ENCODE results near the gene PRKCA. TPM values are rescaled to one million over a fixed set of nuclear protein-coding genes. Genes with fewer than 3 reads are reported as not detected.

The PRKCA gene
- total and polyA plus RNA-seq, 2 donors (not counting 3 experiments of a cell fraction or from before 2014, with no cell fraction given): 7.5 to 34.2 TPM

GRCh38 chr17:66574123-66574522, 271.7 kb downstream of the PRKCA start:
- ChIA-PET CTCF (no interaction called here), POLR2A (no interaction called here)
- Histone ChIP-seq H4K20me1 (replicated peaks; ENCODE audit: control insufficient read depth, extremely low read depth, insufficient read depth, low read length) (no peaks in the 10 kb centered on the region), H3K9ac (replicated peaks; ENCODE audit: extremely low read depth, insufficient read depth, low read length) (no peak overlapping the region), H2AFZ (ENCODE audit: low read depth, low read length) (no peak overlapping the region), H3K27me3 (ENCODE audit: control insufficient read depth in 2 of 2, insufficient read depth in 2 of 2, low read length in 2 of 2) (no peaks in the 10 kb centered on the region), H3K9me1 (replicated peaks; ENCODE audit: control insufficient read depth, extremely low read depth, insufficient read depth, low read length) (no peaks in the 10 kb centered on the region), H3K79me2 (ENCODE audit: control insufficient read depth, insufficient read depth, low read length) (no peaks in the 10 kb centered on the region), H3K9me3 (replicated peaks; ENCODE audit: control insufficient read depth, insufficient read depth, low read length) (no peaks in the 10 kb centered on the region), H3K4me3 (replicated peaks in 1 of 3; ENCODE audit: insufficient read depth in 1 of 3, low read depth in 1 of 3, low read length in 3 of 3) (no peak overlapping the region), H3K27ac (ENCODE audit: insufficient read depth, low read depth, low read length) (no peak overlapping the region), H3K4me2 (ENCODE audit: insufficient read depth, low read length) (no peak overlapping the region), H3K36me3 (ENCODE audit: control insufficient read depth in 2 of 2, extremely low read depth in 1 of 2, insufficient read depth in 2 of 2, low read length in 2 of 2) (no peaks in the 10 kb centered on the region), H3K4me1 (ENCODE audit: control insufficient read depth, extremely low read depth, insufficient read depth, low read length) (peaks cover 5% of the 10 kb centered on the region)
- no TSS peak for BruUV-seq (replicated peaks)
- dilution Hi-C loops (cut with MboI; ENCODE audit: extremely low pct_ligation_motif_present, low sequenced_read_pairs): no loop called here
- DNase-seq (ENCODE audit: low read depth, low spot score) (no peak), FAIRE-seq (no peak)
- TF ChIP-seq, protein P1, sequence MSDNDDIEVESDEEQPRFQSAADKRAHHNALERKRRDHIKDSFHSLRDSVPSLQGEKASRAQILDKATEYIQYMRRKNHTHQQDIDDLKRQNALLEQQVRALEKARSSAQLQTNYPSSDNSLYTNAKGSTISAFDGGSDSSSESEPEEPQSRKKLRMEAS (IDR thresholded peaks at IDR 0.05; ENCODE audit: insufficient read depth, insufficient read length): no peak
- intact Hi-C loops (cut with micrococcal nuclease): no loop called here

DNA sequence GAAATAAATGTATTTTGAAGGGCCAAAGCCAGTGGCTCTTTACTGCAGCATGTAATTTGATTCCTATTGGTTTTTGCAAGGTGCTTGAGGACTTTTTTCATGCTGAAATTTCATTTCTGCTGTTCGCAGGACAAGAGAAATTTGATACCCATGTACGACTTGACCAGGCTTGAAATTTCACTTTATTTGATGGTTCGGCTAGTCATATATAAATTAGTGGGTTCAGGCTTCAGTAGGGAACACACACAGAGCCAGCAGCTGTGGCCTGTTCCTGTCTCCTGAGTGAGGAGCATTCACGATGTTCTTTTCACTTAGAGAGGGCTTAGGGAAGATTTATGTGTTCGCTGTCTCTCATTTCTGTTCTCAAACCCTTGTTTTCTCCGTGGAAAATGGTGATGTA, 274.1 kb downstream of the PRKCA start:
- Histone ChIP-seq H3K36me3 (ENCODE audit: control insufficient read depth in 2 of 2, extremely low read depth in 1 of 2, insufficient read depth in 2 of 2, low read length in 2 of 2) (no peaks in the 10 kb centered on the region), H2AFZ (ENCODE audit: low read depth, low read length) (no peak overlapping the region), H4K20me1 (replicated peaks; ENCODE audit: control insufficient read depth, extremely low read depth, insufficient read depth, low read length) (no peaks in the 10 kb centered on the region), H3K27ac (ENCODE audit: insufficient read depth, low read depth, low read length) (no peak overlapping the region), H3K27me3 (ENCODE audit: control insufficient read depth in 2 of 2, insufficient read depth in 2 of 2, low read length in 2 of 2) (no peaks in the 10 kb centered on the region), H3K4me2 (ENCODE audit: insufficient read depth, low read length) (no peak overlapping the region), H3K9me1 (replicated peaks; ENCODE audit: control insufficient read depth, extremely low read depth, insufficient read depth, low read length) (no peaks in the 10 kb centered on the region), H3K79me2 (ENCODE audit: control insufficient read depth, insufficient read depth, low read length) (no peaks in the 10 kb centered on the region), H3K9me3 (replicated peaks; ENCODE audit: control insufficient read depth, insufficient read depth, low read length) (no peaks in the 10 kb centered on the region), H3K9ac (replicated peaks; ENCODE audit: extremely low read depth, insufficient read depth, low read length) (no peak overlapping the region), H3K4me1 (ENCODE audit: control insufficient read depth, extremely low read depth, insufficient read depth, low read length) (peaks cover 27% of the 10 kb centered on the region), H3K4me3 (replicated peaks in 1 of 3; ENCODE audit: insufficient read depth in 1 of 3, low read depth in 1 of 3, low read length in 3 of 3) (no peak overlapping the region)
- dilution Hi-C loops (cut with MboI; ENCODE audit: extremely low pct_ligation_motif_present, low sequenced_read_pairs) (no loop called here), intact Hi-C loops (cut with micrococcal nuclease) (no loop called here)
- FAIRE-seq (no peak), DNase-seq (ENCODE audit: low read depth, low spot score) (no peak)
- BruUV-seq (replicated peaks): no TSS peak
- no peak for TF ChIP-seq POLR2A (IDR thresholded peaks at IDR 0.05; ENCODE audit: low read depth, low read length)
- no peak for TF ChIP-seq EZH2 (IDR thresholded peaks at IDR 0.05; ENCODE audit: borderline replicate concordance, low read depth, low read length, severe bottlenecking)
- TF ChIP-seq POLR2AphosphoS5 (IDR thresholded peaks at IDR 0.05; ENCODE audit: insufficient read depth, low read depth, low read length): no peak
- no peak for TF ChIP-seq MYC (IDR thresholded peaks at IDR 0.05; ENCODE audit: low read depth, low read length)
- no peak for TF ChIP-seq FOS (IDR thresholded peaks at IDR 0.05; ENCODE audit: borderline replicate concordance, insufficient read depth, low read length)
- no peak for TF ChIP-seq GATA2 (IDR thresholded peaks at IDR 0.05; ENCODE audit: insufficient read depth, insufficient read length, low read depth, low read length)
- TF ChIP-seq, protein P1 (IDR thresholded peaks at IDR 0.05; ENCODE audit: insufficient read depth, insufficient read length): no peak
- TF ChIP-seq JUN (IDR thresholded peaks at IDR 0.05; ENCODE audit: borderline replicate concordance, insufficient read depth, insufficient read length, low read depth): no peak
- TF ChIP-seq, protein P2, sequence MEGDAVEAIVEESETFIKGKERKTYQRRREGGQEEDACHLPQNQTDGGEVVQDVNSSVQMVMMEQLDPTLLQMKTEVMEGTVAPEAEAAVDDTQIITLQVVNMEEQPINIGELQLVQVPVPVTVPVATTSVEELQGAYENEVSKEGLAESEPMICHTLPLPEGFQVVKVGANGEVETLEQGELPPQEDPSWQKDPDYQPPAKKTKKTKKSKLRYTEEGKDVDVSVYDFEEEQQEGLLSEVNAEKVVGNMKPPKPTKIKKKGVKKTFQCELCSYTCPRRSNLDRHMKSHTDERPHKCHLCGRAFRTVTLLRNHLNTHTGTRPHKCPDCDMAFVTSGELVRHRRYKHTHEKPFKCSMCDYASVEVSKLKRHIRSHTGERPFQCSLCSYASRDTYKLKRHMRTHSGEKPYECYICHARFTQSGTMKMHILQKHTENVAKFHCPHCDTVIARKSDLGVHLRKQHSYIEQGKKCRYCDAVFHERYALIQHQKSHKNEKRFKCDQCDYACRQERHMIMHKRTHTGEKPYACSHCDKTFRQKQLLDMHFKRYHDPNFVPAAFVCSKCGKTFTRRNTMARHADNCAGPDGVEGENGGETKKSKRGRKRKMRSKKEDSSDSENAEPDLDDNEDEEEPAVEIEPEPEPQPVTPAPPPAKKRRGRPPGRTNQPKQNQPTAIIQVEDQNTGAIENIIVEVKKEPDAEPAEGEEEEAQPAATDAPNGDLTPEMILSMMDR (IDR thresholded peaks at IDR 0.05; ENCODE audit: extremely low read depth in 1 of 2, insufficient read depth in 1 of 2, low read depth in 1 of 2, low read length in 2 of 2): no peak
- ChIA-PET POLR2A (no interaction called here), CTCF (no interaction called here)

Measured in endothelial cell of umbilical vein (primary cell).